Activated CD8-positive, alpha-beta T cell treated with anti-CD3 and anti-CD28 coated beads, Interleukin-2, amount 10 ng/mL, durations not matched to agents 7 days and 5 days (primary cell): ENCODE data around the gene FBN1. TPM values are rescaled to one million over a fixed set of nuclear protein-coding genes. Genes with fewer than 3 reads are reported as not detected.

Source experiments
- ATAC-seq: fragments of 150-1000 bp; cut with Tn5 transposase; one replicate; pipeline ENCODE4 v1.10.0; 2021; ENCODE audit warnings: moderate library complexity
- CTCF ChIA-PET: fragments of 350-600 bp; sonication (Branson Sonifier 250); formaldehyde crosslinking; loops from one replicate; lab custom pipeline; 2021; ENCODE audit warnings: antibody characterized with exemption; lab: Charles Lee
- POLR2A ChIA-PET: fragments of 350-600 bp; sonication (Branson Sonifier 250); formaldehyde crosslinking; loops from one replicate; lab custom pipeline; 2021; ENCODE audit warnings: antibody characterized with exemption; lab: Charles Lee
- DNase-seq: peaks from one replicate; pipeline ENCODE4 v3.0.0-alpha.2; 2020
- H3K27ac Mint-ChIP-seq: one replicate; pipeline ENCODE4 v1.8.0; 2021; ENCODE audit warnings: mild to moderate bottlenecking, mixed read lengths
- H3K27me3 Mint-ChIP-seq: one replicate; pipeline ENCODE4 v1.8.0; 2021; ENCODE audit warnings: low read depth, mixed read lengths
- H3K36me3 Mint-ChIP-seq: one replicate; pipeline ENCODE4 v1.8.0; 2021; ENCODE audit warnings: low read depth, mixed read lengths
- H3K4me1 Mint-ChIP-seq: one replicate; pipeline ENCODE4 v1.8.0; 2021; ENCODE audit warnings: low read depth, mixed read lengths
- H3K4me3 Mint-ChIP-seq: one replicate; pipeline ENCODE4 v1.8.0; 2021; ENCODE audit warnings: mild to moderate bottlenecking, mixed read lengths
- H3K9me3 Mint-ChIP-seq: one replicate; pipeline ENCODE4 v1.8.0; 2022; ENCODE audit warnings: mixed read lengths; ENCODE audit not compliant: insufficient read depth
- total RNA-seq, 2 experiments: library from RNA; stranded (reverse); gene quantifications; one replicate each; pipeline ENCODE4 v1.2.3, GENCODE V29; 2021

FBN1 gene
- total RNA-seq, 2 experiments from 2014 or later = 0.81 to 1.3 TPM

- Mint-ChIP-seq H3K4me1 (peaks cover 2% of the 10 kb centered on the region), H3K9me3 (no peaks in the 10 kb centered on the region), H3K27me3 (peaks cover 49% of the 10 kb centered on the region), H3K4me3 (peak overlapping the region; percentile 70), H3K36me3 (no peaks in the 10 kb centered on the region), H3K27ac (no peak overlapping the region)
- ATAC-seq (no peak), DNase-seq (no peak)
- CTCF ChIA-PET = no interaction called here
- POLR2A ChIA-PET = no interaction called here
Observed at GRCh38 chr15:48646331-48646730, 822 bp upstream of the FBN1 start.

- Mint-ChIP-seq H3K4me1 (peaks cover 2% of the 10 kb centered on the region), H3K27ac (no peak overlapping the region), H3K4me3 (peak overlapping the region; percentile 5), H3K36me3 (no peaks in the 10 kb centered on the region), H3K9me3 (no peaks in the 10 kb centered on the region), H3K27me3 (peaks cover 53% of the 10 kb centered on the region)
- ChIA-PET POLR2A (no interaction called here), CTCF (interaction anchor here (0.7 to 1.3 kb wide), 2 partner anchors 12 to 309 kb away, joined by 3 read pairs; no protein-coding TSS in a partner anchor)
- DNase-seq (peak; percentile 28), ATAC-seq (peak; percentile 62)
Observed at GRCh38 chr15:48644827-48645557, 517 bp downstream of the FBN1 start.

- POLR2A ChIA-PET = no interaction called here
- DNase-seq (no peak), ATAC-seq (no peak)
- no peaks in the 10 kb centered on the region for H3K9me3 Mint-ChIP-seq
- CTCF ChIA-PET = no interaction called here
- H3K27me3 Mint-ChIP-seq = peaks cover 53% of the 10 kb centered on the region
- peaks cover 2% of the 10 kb centered on the region for H3K4me1 Mint-ChIP-seq
- H3K36me3 Mint-ChIP-seq = no peaks in the 10 kb centered on the region
- peak overlapping the region; percentile 6 for H3K4me3 Mint-ChIP-seq
- H3K27ac Mint-ChIP-seq = no peak overlapping the region
Observed at GRCh38 chr15:48644467-48644826, 1.1 kb downstream of the FBN1 start.

- Mint-ChIP-seq H3K27me3 (peaks cover 53% of the 10 kb centered on the region), H3K36me3 (no peaks in the 10 kb centered on the region), H3K4me3 (peak overlapping the region; percentile 6), H3K27ac (no peak overlapping the region), H3K9me3 (no peaks in the 10 kb centered on the region), H3K4me1 (peaks cover 2% of the 10 kb centered on the region)
- CTCF ChIA-PET = no interaction called here
- DNase-seq (no peak), ATAC-seq (no peak)
- POLR2A ChIA-PET = no interaction called here
Observed at GRCh38 chr15:48643776-48644466, 1.6 kb downstream of the FBN1 start.

GRCh38 chr15:48643206-48643605 lies 2.3 kb downstream of the FBN1 start:
- no peaks in the 10 kb centered on the region for H3K9me3 Mint-ChIP-seq
- ChIA-PET POLR2A (no interaction called here), CTCF (no interaction called here)
- H3K27me3 Mint-ChIP-seq = peaks cover 49% of the 10 kb centered on the region
- no peak for DNase-seq
- H3K4me1 Mint-ChIP-seq = peaks cover 2% of the 10 kb centered on the region
- ATAC-seq = no peak
- H3K27ac Mint-ChIP-seq = no peak overlapping the region
- H3K36me3 Mint-ChIP-seq = no peaks in the 10 kb centered on the region
- no peak overlapping the region for H3K4me3 Mint-ChIP-seq

GRCh38 chr15:48642795-48643194 lies 2.7 kb downstream of the FBN1 start:
- no peaks in the 10 kb centered on the region for H3K36me3 Mint-ChIP-seq
- no peak for ATAC-seq
- H3K4me3 Mint-ChIP-seq = no peak overlapping the region
- H3K9me3 Mint-ChIP-seq = no peaks in the 10 kb centered on the region
- ChIA-PET POLR2A (no interaction called here), CTCF (no interaction called here)
- H3K27ac Mint-ChIP-seq = no peak overlapping the region
- peaks cover 48% of the 10 kb centered on the region for H3K27me3 Mint-ChIP-seq
- peaks cover 2% of the 10 kb centered on the region for H3K4me1 Mint-ChIP-seq
- DNase-seq = no peak

- H3K4me1 Mint-ChIP-seq = peaks cover 2% of the 10 kb centered on the region
- H3K9me3 Mint-ChIP-seq = no peaks in the 10 kb centered on the region
- H3K36me3 Mint-ChIP-seq = no peaks in the 10 kb centered on the region
- ATAC-seq (no peak), DNase-seq (no peak)
- no peak overlapping the region for H3K27ac Mint-ChIP-seq
- H3K4me3 Mint-ChIP-seq = no peak overlapping the region
- ChIA-PET CTCF (interaction anchor here (0.8 kb wide), 1 partner anchor 16 kb away, joined by 3 read pairs; no protein-coding TSS in a partner anchor), POLR2A (no interaction called here)
- peaks cover 38% of the 10 kb centered on the region for H3K27me3 Mint-ChIP-seq
Observed at GRCh38 chr15:48641416-48641815, 4.1 kb downstream of the FBN1 start.

GRCh38 chr15:48638963-48639362 lies 6.5 kb downstream of the FBN1 start:
- Mint-ChIP-seq H3K4me1 (no peaks in the 10 kb centered on the region), H3K27ac (no peak overlapping the region), H3K27me3 (peaks cover 26% of the 10 kb centered on the region), H3K36me3 (no peaks in the 10 kb centered on the region), H3K4me3 (no peak overlapping the region), H3K9me3 (no peaks in the 10 kb centered on the region)
- POLR2A ChIA-PET = no interaction called here
- ATAC-seq (no peak), DNase-seq (no peak)
- CTCF ChIA-PET = no interaction called here

- Mint-ChIP-seq H3K9me3 (no peaks in the 10 kb centered on the region), H3K4me1 (no peaks in the 10 kb centered on the region), H3K4me3 (no peak overlapping the region), H3K27ac (no peak overlapping the region), H3K36me3 (no peaks in the 10 kb centered on the region), H3K27me3 (peaks cover 14% of the 10 kb centered on the region)
- POLR2A ChIA-PET = no interaction called here
- CTCF ChIA-PET = no interaction called here
- DNase-seq (no peak), ATAC-seq (no peak)
Observed at GRCh38 chr15:48637639-48638038, 7.9 kb downstream of the FBN1 start.

GRCh38 chr15:48636511-48636910 lies 9.0 kb downstream of the FBN1 start:
- ATAC-seq = no peak
- DNase-seq = no peak
- Mint-ChIP-seq H3K36me3 (no peaks in the 10 kb centered on the region), H3K27me3 (peaks cover 8% of the 10 kb centered on the region), H3K4me3 (no peak overlapping the region), H3K9me3 (no peaks in the 10 kb centered on the region), H3K4me1 (no peaks in the 10 kb centered on the region), H3K27ac (no peak overlapping the region)
- ChIA-PET POLR2A (no interaction called here), CTCF (no interaction called here)

GRCh38 chr15:48634893-48635292 lies 10.6 kb downstream of the FBN1 start:
- no peaks in the 10 kb centered on the region for H3K9me3 Mint-ChIP-seq
- ChIA-PET POLR2A (no interaction called here), CTCF (no interaction called here)
- no peak overlapping the region for H3K27ac Mint-ChIP-seq
- H3K4me1 Mint-ChIP-seq = no peaks in the 10 kb centered on the region
- H3K27me3 Mint-ChIP-seq = peaks cover 3% of the 10 kb centered on the region
- no peak for DNase-seq
- no peaks in the 10 kb centered on the region for H3K36me3 Mint-ChIP-seq
- no peak overlapping the region for H3K4me3 Mint-ChIP-seq
- no peak for ATAC-seq

GRCh38 chr15:48634096-48634495 lies 11.4 kb downstream of the FBN1 start:
- Mint-ChIP-seq H3K9me3 (no peaks in the 10 kb centered on the region), H3K27ac (no peak overlapping the region), H3K4me1 (no peaks in the 10 kb centered on the region), H3K36me3 (no peaks in the 10 kb centered on the region), H3K4me3 (no peak overlapping the region), H3K27me3 (peaks cover 3% of the 10 kb centered on the region)
- ChIA-PET POLR2A (no interaction called here), CTCF (no interaction called here)
- DNase-seq = no peak
- ATAC-seq = no peak
